Stomach (tissue), 4 donors: ENCODE results near the gene FMC1.

ENCODE experiments used
- CTCF ChIP-seq, 7 experiments: fragments of 450-650 bp in 4 of 7; fragments of 200-600 bp in 3 of 7; sonication (generic) in 3 of 7; IDR thresholded peaks; one replicate each; pipeline ENCODE4 v1.5.1; 2016 to 2019; ENCODE audit warnings: antibody characterized with exemption in 7 of 7, control low read depth in 2 of 7, mild to moderate bottlenecking in 1 of 7
- POLR2A ChIP-seq, 4 donors: fragments of 450-650 bp; IDR thresholded peaks; one replicate each; pipeline ENCODE4 v1.6.1; 2016; ENCODE audit warnings: antibody characterized with exemption in 4 of 4, control low read depth in 2 of 4, mild to moderate bottlenecking in 1 of 4, moderate library complexity in 1 of 4

GRCh38 chr7:139328375-139328774, 12.8 kb upstream of the FMC1 start:
- TF ChIP-seq CTCF (IDR thresholded peaks at IDR 0.05) = no peak
- TF ChIP-seq POLR2A (IDR thresholded peaks at IDR 0.05) = no peak
